RWPE1 (cell line): Measurements from ENCODE around the gene C4orf54.

ENCODE experiments used
- CTCF ChIA-PET: fragments of 350-600 bp; sonication (Branson Sonifier 250); formaldehyde crosslinking; extraction: SDS; loops from one replicate; lab custom pipeline; 2021; lab: Yijun Ruan, JAX
- POLR2A ChIA-PET: fragments of 400-600 bp; formaldehyde crosslinking; extraction: SDS; loops from one replicate; lab custom pipeline; 2020; ENCODE audit warnings: antibody characterized with exemption; ENCODE audit not compliant: low non-redundant PET; lab: Yijun Ruan, JAX
- DNase-seq: peaks from one replicate; pipeline ENCODE4 v3.0.0; 2012; ENCODE audit warnings: low spot score
- H3K27ac ChIP-seq: fragments of 450-650 bp; 2 replicates; pipeline ENCODE4 v1.5.1; 2017
- TF ChIP-seq, protein P1 (sequence below): fragments of 450-650 bp; conservative IDR thresholded peaks from 2 replicates; pipeline ENCODE4 v1.5.1; 2017; ENCODE audit warnings: low read depth, mild to moderate bottlenecking

C4orf54 gene

DNA sequence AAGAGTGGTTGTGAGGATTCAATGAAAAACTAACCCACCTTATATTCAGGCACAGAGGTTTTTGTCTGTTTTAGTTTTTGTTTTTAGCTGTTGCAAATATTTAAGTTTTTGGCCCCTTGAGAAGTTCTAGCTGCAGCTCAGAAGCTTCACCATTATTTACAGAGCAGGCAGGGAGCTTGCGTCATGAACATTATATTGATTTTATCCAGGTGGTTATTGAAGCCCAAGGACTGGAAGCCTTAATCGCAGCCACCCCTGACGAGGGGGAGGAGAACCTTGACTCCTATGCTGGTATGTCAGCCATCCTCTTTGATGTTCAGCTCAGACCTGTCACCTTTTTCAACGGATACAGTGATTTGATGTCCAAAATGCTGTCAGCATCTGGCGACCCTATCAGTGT, 44.9 kb downstream of the C4orf54 start:
- CTCF ChIA-PET, result interaction anchor here (0.5 kb wide), 1 partner anchor 209 kb away, joined by 3 read pairs; no protein-coding TSS in a partner anchor
- H3K27ac ChIP-seq, result no peak overlapping the region
- TF ChIP-seq, protein P1, sequence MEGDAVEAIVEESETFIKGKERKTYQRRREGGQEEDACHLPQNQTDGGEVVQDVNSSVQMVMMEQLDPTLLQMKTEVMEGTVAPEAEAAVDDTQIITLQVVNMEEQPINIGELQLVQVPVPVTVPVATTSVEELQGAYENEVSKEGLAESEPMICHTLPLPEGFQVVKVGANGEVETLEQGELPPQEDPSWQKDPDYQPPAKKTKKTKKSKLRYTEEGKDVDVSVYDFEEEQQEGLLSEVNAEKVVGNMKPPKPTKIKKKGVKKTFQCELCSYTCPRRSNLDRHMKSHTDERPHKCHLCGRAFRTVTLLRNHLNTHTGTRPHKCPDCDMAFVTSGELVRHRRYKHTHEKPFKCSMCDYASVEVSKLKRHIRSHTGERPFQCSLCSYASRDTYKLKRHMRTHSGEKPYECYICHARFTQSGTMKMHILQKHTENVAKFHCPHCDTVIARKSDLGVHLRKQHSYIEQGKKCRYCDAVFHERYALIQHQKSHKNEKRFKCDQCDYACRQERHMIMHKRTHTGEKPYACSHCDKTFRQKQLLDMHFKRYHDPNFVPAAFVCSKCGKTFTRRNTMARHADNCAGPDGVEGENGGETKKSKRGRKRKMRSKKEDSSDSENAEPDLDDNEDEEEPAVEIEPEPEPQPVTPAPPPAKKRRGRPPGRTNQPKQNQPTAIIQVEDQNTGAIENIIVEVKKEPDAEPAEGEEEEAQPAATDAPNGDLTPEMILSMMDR, result no peak
- DNase-seq, result no peak
- POLR2A ChIA-PET, result no interaction called here

DNA sequence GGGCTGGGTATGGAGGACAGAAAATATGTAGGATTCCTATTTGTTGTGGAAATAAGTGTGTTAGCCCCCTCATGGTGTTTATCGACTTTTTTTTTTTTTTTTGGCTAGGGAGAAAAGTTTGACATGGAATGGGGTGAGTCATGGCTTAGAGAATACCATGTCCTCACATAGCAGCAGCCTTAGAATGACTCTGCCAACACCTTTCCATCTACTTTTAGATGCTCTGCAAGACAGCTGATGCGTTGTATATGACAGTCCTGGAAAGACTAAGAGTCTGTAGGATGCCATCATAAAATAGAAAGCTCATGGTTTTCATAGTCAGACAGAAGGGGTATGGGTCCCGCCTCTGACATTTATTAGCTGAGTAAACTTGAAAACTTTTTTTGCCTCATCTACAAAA, 45.3 kb downstream of the C4orf54 start:
- TF ChIP-seq, protein P1, result no peak
- no peak for DNase-seq
- CTCF ChIA-PET, result no interaction called here
- POLR2A ChIA-PET, result no interaction called here
- H3K27ac ChIP-seq, result no peak overlapping the region

DNA sequence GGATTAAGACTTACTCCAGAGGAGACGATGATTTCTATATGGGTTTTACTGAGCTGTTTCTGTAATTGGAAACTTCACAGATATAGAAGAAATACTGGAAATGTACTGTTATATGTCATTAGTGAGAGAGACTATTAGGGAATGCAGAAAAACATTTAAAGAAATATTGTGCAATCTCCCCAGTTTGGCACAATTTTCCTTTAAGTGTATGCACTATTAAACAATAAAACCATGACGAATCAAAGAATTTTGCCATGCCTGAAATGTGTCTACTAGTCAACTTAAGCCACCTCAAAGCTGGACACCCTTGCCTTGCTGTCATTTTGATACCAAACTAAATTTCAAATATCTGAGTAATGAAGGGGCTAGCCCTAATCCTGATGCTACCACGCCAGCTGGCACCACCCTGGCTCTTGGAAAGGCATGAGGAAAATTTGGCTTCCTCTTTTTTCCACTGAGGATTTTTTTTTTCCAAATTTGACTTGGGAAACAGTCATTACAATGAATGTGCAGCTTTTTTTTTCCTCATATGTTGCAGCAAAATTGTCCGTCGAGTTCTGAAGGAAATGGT, 46.9 kb downstream of the C4orf54 start:
- ChIA-PET CTCF (no interaction called here), POLR2A (no interaction called here)
- DNase-seq, result no peak
- no peak overlapping the region for H3K27ac ChIP-seq
- TF ChIP-seq, protein P1, result no peak

DNA sequence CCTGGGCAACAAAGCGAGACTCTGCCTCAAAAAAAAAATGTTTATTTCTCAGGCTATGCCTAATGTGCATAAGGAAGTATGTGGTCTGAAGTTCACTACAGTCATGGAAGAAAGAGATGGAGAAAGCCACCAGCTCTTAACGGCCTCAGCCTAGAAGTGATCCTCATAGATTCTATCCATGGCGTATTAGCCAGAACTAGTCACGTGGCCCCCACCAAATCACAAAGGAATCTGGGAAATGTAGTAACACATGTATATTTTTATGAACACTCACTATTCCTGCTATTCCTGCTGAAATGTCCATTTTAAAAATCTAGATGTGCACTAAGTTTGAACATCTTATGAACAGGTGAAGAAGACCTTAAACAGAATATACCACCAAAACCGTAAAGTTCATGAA, 49.2 kb downstream of the C4orf54 start:
- CTCF ChIA-PET, result no interaction called here
- TF ChIP-seq, protein P1, result no peak

More for the DNA sequence above, 49.2 kb downstream of the C4orf54 start:
- no peak overlapping the region for H3K27ac ChIP-seq
- DNase-seq, result no peak
- POLR2A ChIA-PET, result no interaction called here
